Tibial artery (tissue), 4 donors: Measurements from ENCODE around the gene SEC16B.

Experiments
- DNase-seq, 2 donors: peaks; one replicate each; pipeline ENCODE4 v3.0.0-alpha.2; 2019
- H3K27ac ChIP-seq, 2 donors: fragments of 200-600 bp; sonication (generic) in 1 of 2; 1 replicate in 1 of 2; 2 replicates in 1 of 2; pipeline ENCODE4 v1.5.1; 2018 to 2019; ENCODE audit warnings: mild to moderate bottlenecking in 1 of 2
- H3K27me3 ChIP-seq, 2 donors: fragments of 200-600 bp; sonication (generic) in 1 of 2; one replicate each; pipeline versions ENCODE4 v1.5.1 to v1.6.0; 2016 to 2019
- H3K36me3 ChIP-seq, 3 donors: fragments of 200-600 bp; sonication (generic) in 2 of 3; one replicate each; pipeline ENCODE4 v1.5.1; 2016 to 2019; ENCODE audit warnings: mild to moderate bottlenecking in 2 of 3
- H3K4me1 ChIP-seq, 4 donors: fragments of 200-600 bp; sonication (generic) in 2 of 4; 1 replicate in 3 of 4; 2 replicates in 1 of 4; pipeline ENCODE4 v1.5.1; 2016 to 2019
- H3K4me3 ChIP-seq, 2 donors: fragments of 200-600 bp; sonication (generic) in 1 of 2; 1 replicate in 1 of 2; 2 replicates in 1 of 2; pipeline ENCODE4 v1.5.1; 2018 to 2019; ENCODE audit warnings: mild to moderate bottlenecking in 2 of 2
- H3K9me3 ChIP-seq, 3 donors: fragments of 200-600 bp; sonication (generic) in 1 of 3; one replicate each; pipeline ENCODE4 v1.5.1; 2016 to 2019
- intact Hi-C: fragments of 100-400 bp; cut with DNase I; formaldehyde crosslinking; loops from one replicate; pipeline ENCODE4 v1.15.0; 2023; ENCODE audit warnings: low total_unique reads
- TF ChIP-seq, protein P1 (sequence below), 2 experiments: fragments of 200-600 bp in 1 of 2; fragments of 450-650 bp in 1 of 2; IDR thresholded peaks; one replicate each; pipeline ENCODE4 v1.5.1; 2017 to 2019; ENCODE audit warnings: antibody characterized with exemption in 2 of 2, mild to moderate bottlenecking in 1 of 2, moderate library complexity in 1 of 2

The SEC16B gene

DNA sequence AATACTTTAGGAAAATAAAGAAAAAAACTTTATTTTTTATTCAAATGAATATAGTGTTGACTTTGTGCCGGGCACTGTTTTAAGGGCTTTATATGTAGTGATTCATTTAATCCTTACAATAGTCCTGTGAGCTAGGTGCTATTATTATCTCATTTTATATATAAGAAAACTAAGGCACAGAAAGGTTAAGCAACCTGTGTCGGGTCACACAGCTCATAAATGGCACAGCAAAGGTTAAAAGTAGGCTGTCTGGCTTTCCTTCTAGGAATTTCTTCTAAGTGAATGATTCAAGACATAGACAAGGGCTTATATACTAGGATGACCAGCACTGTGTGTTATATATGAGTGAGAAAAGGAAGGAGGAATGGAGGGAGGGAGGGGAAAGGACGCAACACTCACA, 35.4 kb downstream of the SEC16B start:
- H3K4me3 ChIP-seq = no peak overlapping the region
- H3K9me3 ChIP-seq = no peaks in the 10 kb centered on the region
- DNase-seq = no peak
- H3K27me3 ChIP-seq = no peaks in the 10 kb centered on the region
- H3K4me1 ChIP-seq = no peaks in the 10 kb centered on the region
- TF ChIP-seq, protein P1, sequence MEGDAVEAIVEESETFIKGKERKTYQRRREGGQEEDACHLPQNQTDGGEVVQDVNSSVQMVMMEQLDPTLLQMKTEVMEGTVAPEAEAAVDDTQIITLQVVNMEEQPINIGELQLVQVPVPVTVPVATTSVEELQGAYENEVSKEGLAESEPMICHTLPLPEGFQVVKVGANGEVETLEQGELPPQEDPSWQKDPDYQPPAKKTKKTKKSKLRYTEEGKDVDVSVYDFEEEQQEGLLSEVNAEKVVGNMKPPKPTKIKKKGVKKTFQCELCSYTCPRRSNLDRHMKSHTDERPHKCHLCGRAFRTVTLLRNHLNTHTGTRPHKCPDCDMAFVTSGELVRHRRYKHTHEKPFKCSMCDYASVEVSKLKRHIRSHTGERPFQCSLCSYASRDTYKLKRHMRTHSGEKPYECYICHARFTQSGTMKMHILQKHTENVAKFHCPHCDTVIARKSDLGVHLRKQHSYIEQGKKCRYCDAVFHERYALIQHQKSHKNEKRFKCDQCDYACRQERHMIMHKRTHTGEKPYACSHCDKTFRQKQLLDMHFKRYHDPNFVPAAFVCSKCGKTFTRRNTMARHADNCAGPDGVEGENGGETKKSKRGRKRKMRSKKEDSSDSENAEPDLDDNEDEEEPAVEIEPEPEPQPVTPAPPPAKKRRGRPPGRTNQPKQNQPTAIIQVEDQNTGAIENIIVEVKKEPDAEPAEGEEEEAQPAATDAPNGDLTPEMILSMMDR (IDR thresholded peaks at IDR 0.05) = no peak
- peaks cover 0 to 75% (median 46%) of the 10 kb centered on the region in 3 donors for H3K36me3 ChIP-seq
- no peak overlapping the region for H3K27ac ChIP-seq
- intact Hi-C loops = no loop called here

- peaks cover 2 to 75% (median 47%) of the 10 kb centered on the region in 3 donors for H3K36me3 ChIP-seq
- H3K4me3 ChIP-seq = no peak overlapping the region
- intact Hi-C loops = no loop called here
Observed at GRCh38 chr1:177933881-177934280, 36.0 kb downstream of the SEC16B start.

GRCh38 chr1:177932123-177932522, 37.7 kb downstream of the SEC16B start:
- intact Hi-C loops = no loop called here
- Histone ChIP-seq H3K27ac (no peak overlapping the region), H3K9me3 (no peaks in the 10 kb centered on the region), H3K27me3 (no peaks in the 10 kb centered on the region), H3K36me3 (peaks cover 3 to 67% (median 48%) of the 10 kb centered on the region in 3 donors), H3K4me1 (peaks cover 0 to 6% (median 0%) of the 10 kb centered on the region in 4 donors), H3K4me3 (no peak overlapping the region)
- DNase-seq = no peak
- TF ChIP-seq, protein P1 (IDR thresholded peaks at IDR 0.05) = no peak

More at GRCh38 chr1:177933881-177934280, 36.0 kb downstream of the SEC16B start:
- TF ChIP-seq, protein P1 (IDR thresholded peaks at IDR 0.05) = no peak
- no peak for DNase-seq
- H3K9me3 ChIP-seq = no peaks in the 10 kb centered on the region
- no peak overlapping the region for H3K27ac ChIP-seq
- no peaks in the 10 kb centered on the region for H3K4me1 ChIP-seq
- no peaks in the 10 kb centered on the region for H3K27me3 ChIP-seq

DNA sequence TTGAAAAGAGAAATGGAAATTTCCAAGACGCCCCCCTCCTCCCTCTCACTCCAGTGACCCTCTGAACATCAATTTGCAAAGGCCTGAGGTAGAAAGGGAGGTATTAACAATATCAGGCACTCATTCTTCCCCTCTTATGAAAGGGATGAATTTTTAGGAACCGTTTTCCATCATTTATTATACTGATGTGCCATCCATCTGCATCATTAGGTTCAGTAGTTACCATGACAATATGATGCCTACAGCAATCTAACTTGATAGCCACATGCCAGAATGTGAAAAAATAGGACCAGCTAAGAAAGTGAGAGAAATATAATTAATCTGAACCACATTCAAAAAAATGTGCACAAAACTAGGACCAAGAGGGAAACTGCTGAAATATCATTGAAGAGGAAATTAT, 40.9 kb downstream of the SEC16B start:
- Histone ChIP-seq H3K4me1 (peaks cover 0 to 12% (median 0%) of the 10 kb centered on the region in 4 donors), H3K4me3 (no peak overlapping the region), H3K27me3 (no peaks in the 10 kb centered on the region), H3K27ac (no peak overlapping the region), H3K36me3 (peaks cover 3 to 43% (median 34%) of the 10 kb centered on the region in 3 donors), H3K9me3 (no peaks in the 10 kb centered on the region)
- intact Hi-C loops = no loop called here
- TF ChIP-seq, protein P1 (IDR thresholded peaks at IDR 0.05) = no peak
- no peak for DNase-seq

GRCh38 chr1:177928194-177928593, 41.7 kb downstream of the SEC16B start:
- Histone ChIP-seq H3K27me3 (no peaks in the 10 kb centered on the region), H3K36me3 (peaks cover 3 to 39% (median 32%) of the 10 kb centered on the region in 3 donors), H3K9me3 (no peaks in the 10 kb centered on the region), H3K27ac (no peak overlapping the region), H3K4me1 (peaks cover 0 to 12% (median 0%) of the 10 kb centered on the region in 4 donors), H3K4me3 (no peak overlapping the region)
- TF ChIP-seq, protein P1 (IDR thresholded peaks at IDR 0.05) = no peak
- DNase-seq = no peak
- intact Hi-C loops = no loop called here
